Brain microvascular endothelial cell (primary cell): Measurements from ENCODE around the gene EEF2.

Experiments used
- DNase-seq: peaks from one replicate; pipeline ENCODE4 v3.0.0-alpha.2; 2020
- H3K27ac ChIP-seq: fragments of 250-450 bp; sonication (Bioruptor Pico); 2 replicates; pipeline ENCODE4 v1.5.1; 2020; ENCODE audit warnings: mild to moderate bottlenecking, moderate library complexity
- H3K27me3 ChIP-seq: fragments of 250-450 bp; sonication (Bioruptor Pico); replicated peaks from 2 replicates; pipeline ENCODE4 v1.5.1; 2020; ENCODE audit warnings: mild to moderate bottlenecking
- H3K36me3 ChIP-seq: fragments of 250-450 bp; sonication (Bioruptor Pico); replicated peaks from 2 replicates; pipeline ENCODE4 v1.5.1; 2020; ENCODE audit warnings: mild to moderate bottlenecking
- H3K4me3 ChIP-seq: 2 replicates; pipeline ENCODE4 v1.5.1; 2011; ENCODE audit warnings: low read depth, mild to moderate bottlenecking, control low read depth, low read length, moderate library complexity
- in situ Hi-C: cut with HindIII; loops from 2 replicates; pipeline ENCODE4 v1.10.0; 2017; ENCODE audit warnings: low sequenced_read_pairs, low pct_ligation_motif_present
- TF ChIP-seq, protein P1 (sequence below): IDR thresholded peaks from 2 replicates; pipeline ENCODE4 v1.5.1; 2011; ENCODE audit warnings: low read depth, mild to moderate bottlenecking, moderate library complexity, low read length, control low read depth, inconsistent platforms; ENCODE audit errors: missing control alignments

EEF2 gene

DNA sequence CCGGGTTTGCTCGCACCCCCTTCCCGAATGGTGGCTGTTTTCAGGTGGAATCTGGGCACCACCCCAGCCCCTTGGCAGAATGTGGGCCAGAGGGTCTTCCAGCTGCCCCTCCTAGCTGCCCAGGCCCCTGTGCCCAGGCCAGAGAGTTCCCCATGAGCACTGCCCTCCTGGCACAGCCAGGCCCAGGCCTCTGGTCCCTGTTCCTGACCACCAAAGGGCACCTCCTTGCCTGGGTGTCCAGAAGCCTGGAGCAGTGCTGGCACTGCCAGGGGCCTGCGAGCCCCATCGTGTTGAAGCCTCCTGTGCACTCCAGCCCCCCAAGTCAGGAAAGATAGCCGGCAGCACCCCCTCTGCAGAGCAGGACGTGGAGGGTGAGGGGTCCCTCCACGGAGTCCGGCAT is 45.7 kb upstream of the EEF2 start:
- H3K36me3 ChIP-seq, result peaks cover 28% of the 10 kb centered on the region
- H3K4me3 ChIP-seq, result no peak overlapping the region
- no peaks in the 10 kb centered on the region for H3K27me3 ChIP-seq
- in situ Hi-C loops, result no loop called here
- TF ChIP-seq, protein P1, sequence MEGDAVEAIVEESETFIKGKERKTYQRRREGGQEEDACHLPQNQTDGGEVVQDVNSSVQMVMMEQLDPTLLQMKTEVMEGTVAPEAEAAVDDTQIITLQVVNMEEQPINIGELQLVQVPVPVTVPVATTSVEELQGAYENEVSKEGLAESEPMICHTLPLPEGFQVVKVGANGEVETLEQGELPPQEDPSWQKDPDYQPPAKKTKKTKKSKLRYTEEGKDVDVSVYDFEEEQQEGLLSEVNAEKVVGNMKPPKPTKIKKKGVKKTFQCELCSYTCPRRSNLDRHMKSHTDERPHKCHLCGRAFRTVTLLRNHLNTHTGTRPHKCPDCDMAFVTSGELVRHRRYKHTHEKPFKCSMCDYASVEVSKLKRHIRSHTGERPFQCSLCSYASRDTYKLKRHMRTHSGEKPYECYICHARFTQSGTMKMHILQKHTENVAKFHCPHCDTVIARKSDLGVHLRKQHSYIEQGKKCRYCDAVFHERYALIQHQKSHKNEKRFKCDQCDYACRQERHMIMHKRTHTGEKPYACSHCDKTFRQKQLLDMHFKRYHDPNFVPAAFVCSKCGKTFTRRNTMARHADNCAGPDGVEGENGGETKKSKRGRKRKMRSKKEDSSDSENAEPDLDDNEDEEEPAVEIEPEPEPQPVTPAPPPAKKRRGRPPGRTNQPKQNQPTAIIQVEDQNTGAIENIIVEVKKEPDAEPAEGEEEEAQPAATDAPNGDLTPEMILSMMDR, result no peak
- H3K27ac ChIP-seq, result no peak overlapping the region
- no peak for DNase-seq

DNA sequence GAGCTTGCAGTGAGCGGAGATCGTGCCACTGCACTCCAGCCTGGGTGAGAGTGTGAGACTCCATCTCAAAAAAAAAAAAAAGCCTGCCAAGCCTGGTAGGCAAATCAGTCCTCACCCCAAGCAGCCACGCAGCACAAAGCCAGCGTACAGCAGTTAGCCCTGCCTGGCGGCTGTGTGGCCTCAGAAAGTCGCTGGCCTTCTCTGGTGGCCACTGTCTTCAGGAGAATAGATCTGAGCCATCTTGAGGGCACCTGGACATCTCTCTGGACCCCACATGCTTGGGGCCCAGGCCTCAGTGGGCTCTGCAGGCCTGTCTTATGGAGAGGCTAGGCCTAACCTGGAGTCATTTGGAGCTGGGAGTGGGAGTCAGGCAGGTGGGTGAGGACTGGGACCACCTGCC is 45.3 kb upstream of the EEF2 start:
- peaks cover 28% of the 10 kb centered on the region for H3K36me3 ChIP-seq
- no peak overlapping the region for H3K4me3 ChIP-seq
- in situ Hi-C loops, result no loop called here
- no peak for DNase-seq
- no peak overlapping the region for H3K27ac ChIP-seq
- no peaks in the 10 kb centered on the region for H3K27me3 ChIP-seq
- TF ChIP-seq, protein P1, result no peak

DNA sequence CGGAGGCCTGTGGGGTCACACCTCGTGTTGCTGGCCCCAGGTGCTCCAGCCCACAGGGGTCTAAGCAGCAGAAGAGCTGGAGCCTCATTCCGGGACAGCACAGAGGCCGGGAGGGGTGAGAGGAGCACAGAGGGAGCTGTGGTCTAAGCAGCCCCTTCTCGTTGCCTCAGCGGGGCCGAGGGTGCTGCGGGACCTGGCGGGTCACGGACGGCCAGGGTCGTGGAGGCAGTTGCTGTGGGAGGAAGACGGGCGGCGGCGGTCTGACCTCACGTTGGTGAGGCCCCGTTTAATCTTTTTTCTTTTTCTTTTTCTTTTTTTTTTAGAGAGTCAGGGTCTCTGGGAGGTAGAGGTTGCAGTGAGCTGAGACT is 44.0 kb upstream of the EEF2 start:
- no peak overlapping the region for H3K27ac ChIP-seq
- TF ChIP-seq, protein P1, result no peak
- peaks cover 30% of the 10 kb centered on the region for H3K36me3 ChIP-seq
- DNase-seq, result no peak
- no peak overlapping the region for H3K4me3 ChIP-seq
- H3K27me3 ChIP-seq, result no peaks in the 10 kb centered on the region
- in situ Hi-C loops, result no loop called here

DNA sequence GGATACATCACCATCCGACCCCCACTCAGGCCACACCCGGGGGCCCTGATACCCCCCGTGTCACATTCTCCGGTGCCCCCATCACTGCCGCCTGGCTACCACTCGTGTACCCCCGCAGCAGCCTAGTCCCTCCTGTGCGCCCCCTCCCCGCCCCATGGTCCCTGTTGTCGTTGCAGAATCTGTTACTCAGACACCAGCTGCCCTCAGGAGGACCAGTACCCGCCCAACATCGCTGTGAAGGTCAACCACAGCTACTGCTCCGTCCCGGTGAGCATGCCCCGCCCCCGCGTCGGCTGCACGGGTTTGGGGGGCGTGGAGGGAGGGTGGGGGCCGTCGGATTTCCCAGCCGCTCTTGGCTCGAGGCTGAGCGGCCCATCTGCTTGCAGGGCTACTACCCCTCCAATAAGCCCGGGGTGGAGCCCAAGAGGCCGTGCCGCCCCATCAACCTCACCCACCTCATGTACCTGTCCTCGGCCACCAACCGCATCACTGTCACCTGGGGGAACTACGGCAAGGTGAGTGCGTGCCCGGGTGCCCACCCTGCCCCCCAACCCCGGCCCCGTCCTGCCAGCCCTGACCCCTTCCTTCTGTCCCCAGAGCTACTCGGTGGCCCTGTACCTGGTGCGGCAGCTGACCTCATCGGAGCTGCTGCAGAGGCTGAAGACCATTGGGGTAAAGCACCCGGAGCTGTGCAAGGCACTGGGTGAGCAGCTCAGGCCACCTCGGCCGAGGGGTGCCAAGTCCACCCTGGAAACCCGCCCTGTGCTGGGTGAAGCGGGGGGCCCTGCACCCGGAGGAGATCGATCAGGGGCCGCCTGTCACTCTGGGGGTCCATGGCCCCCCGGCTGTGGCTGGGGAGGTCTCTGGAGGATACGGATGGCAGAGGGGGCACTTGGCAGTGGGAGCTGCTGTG is 43.3 kb upstream of the EEF2 start:
- Histone ChIP-seq H3K27ac (no peak overlapping the region), H3K36me3 (peaks cover 24% of the 10 kb centered on the region), H3K27me3 (no peaks in the 10 kb centered on the region), H3K4me3 (no peak overlapping the region)
- TF ChIP-seq, protein P1, result no peak
- in situ Hi-C loops, result no loop called here
- no peak for DNase-seq

DNA sequence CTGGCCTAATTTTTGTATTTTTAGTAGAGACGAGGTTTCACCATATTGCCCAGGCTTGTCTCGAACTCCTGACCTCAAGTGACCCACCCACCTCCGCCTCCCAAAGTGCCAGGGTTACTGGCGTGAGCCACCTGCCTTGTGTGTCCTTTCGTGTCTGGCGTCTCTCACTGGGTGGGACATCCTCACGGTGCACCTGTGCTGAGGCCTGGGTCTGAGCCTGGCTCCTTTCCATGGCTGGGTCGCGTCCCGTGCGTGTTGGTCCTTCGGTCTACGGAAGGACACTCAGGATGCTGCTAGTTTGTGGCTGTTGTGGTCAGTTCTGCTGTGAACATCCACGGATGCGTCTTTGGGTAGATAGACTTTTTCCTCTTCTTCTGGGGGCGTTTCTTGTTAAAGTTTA is 41.9 kb upstream of the EEF2 start:
- no peak for DNase-seq
- H3K36me3 ChIP-seq, result peaks cover 15% of the 10 kb centered on the region

More for the DNA sequence above, 41.9 kb upstream of the EEF2 start:
- in situ Hi-C loops, result no loop called here
- TF ChIP-seq, protein P1, result no peak
- H3K27ac ChIP-seq, result no peak overlapping the region
- H3K4me3 ChIP-seq, result no peak overlapping the region
- no peaks in the 10 kb centered on the region for H3K27me3 ChIP-seq
